ENCODE results near the gene ZFHX2. TPM values are rescaled to one million over a fixed set of nuclear protein-coding genes. Genes with fewer than 3 reads are reported as not detected.

The ZFHX2 gene
- total RNA-seq, 1 experiment from 2014 or later = 0.03 TPM

- no peak for DNase-seq (ENCODE audit: low spot score)
- in situ Hi-C loops (cut with HindIII; ENCODE audit: low sequenced_read_pairs) = no loop called here
Observed at GRCh38 chr14:23529016-23529415, 22.5 kb downstream of the ZFHX2 start.

- in situ Hi-C loops (cut with HindIII; ENCODE audit: low sequenced_read_pairs) = no loop called here
- peak; percentile 78 for DNase-seq (ENCODE audit: low spot score)
Observed at GRCh38 chr14:23528555-23528954, 23.0 kb downstream of the ZFHX2 start.

- DNase-seq (ENCODE audit: low spot score) = no peak
- in situ Hi-C loops (cut with HindIII; ENCODE audit: low sequenced_read_pairs) = no loop called here
Observed at GRCh38 chr14:23525611-23526010, 26.0 kb downstream of the ZFHX2 start.

- no peak for DNase-seq (ENCODE audit: low spot score)
- in situ Hi-C loops (cut with HindIII; ENCODE audit: low sequenced_read_pairs) = no loop called here
Observed at GRCh38 chr14:23524954-23525353, 26.6 kb downstream of the ZFHX2 start.

- DNase-seq (ENCODE audit: low spot score) = peak; percentile 20
- in situ Hi-C loops (cut with HindIII; ENCODE audit: low sequenced_read_pairs) = no loop called here
Observed at GRCh38 chr14:23523229-23524016, 28.1 kb downstream of the ZFHX2 start.

GRCh38 chr14:23522643-23523198 is 28.8 kb downstream of the ZFHX2 start:
- DNase-seq (ENCODE audit: low spot score) = peak; percentile 0
- in situ Hi-C loops (cut with HindIII; ENCODE audit: low sequenced_read_pairs) = no loop called here

- DNase-seq (ENCODE audit: low spot score) = peak; percentile 1
- in situ Hi-C loops (cut with HindIII; ENCODE audit: low sequenced_read_pairs) = no loop called here
Observed at GRCh38 chr14:23521785-23522640, 29.6 kb downstream of the ZFHX2 start.

- no peak for DNase-seq (ENCODE audit: low spot score)
- in situ Hi-C loops (cut with HindIII; ENCODE audit: low sequenced_read_pairs) = no loop called here
Observed at GRCh38 chr14:23520899-23521533, 30.5 kb downstream of the ZFHX2 start.

- in situ Hi-C loops (cut with HindIII; ENCODE audit: low sequenced_read_pairs) = no loop called here
- DNase-seq (ENCODE audit: low spot score) = peak; percentile 85
Observed at GRCh38 chr14:23518709-23519108, 32.9 kb downstream of the ZFHX2 start.

- in situ Hi-C loops (cut with HindIII; ENCODE audit: low sequenced_read_pairs) = no loop called here
- DNase-seq (ENCODE audit: low spot score) = peak; percentile 75
Observed at GRCh38 chr14:23517650-23518326, 33.8 kb downstream of the ZFHX2 start.

- in situ Hi-C loops (cut with HindIII; ENCODE audit: low sequenced_read_pairs) = no loop called here
- peak; percentile 97 for DNase-seq (ENCODE audit: low spot score)
Observed at GRCh38 chr14:23514644-23514957, 37.0 kb downstream of the ZFHX2 start.

- DNase-seq (ENCODE audit: low spot score) = peak; percentile 90
- in situ Hi-C loops (cut with HindIII; ENCODE audit: low sequenced_read_pairs) = no loop called here
Observed at GRCh38 chr14:23513818-23514643, 37.5 kb downstream of the ZFHX2 start.

- DNase-seq (ENCODE audit: low spot score) = peak; percentile 93
- in situ Hi-C loops (cut with HindIII; ENCODE audit: low sequenced_read_pairs) = no loop called here
Observed at GRCh38 chr14:23513005-23513817, 38.4 kb downstream of the ZFHX2 start.

GRCh38 chr14:23512156-23512555 is 39.4 kb downstream of the ZFHX2 start:
- in situ Hi-C loops (cut with HindIII; ENCODE audit: low sequenced_read_pairs) = no loop called here
- DNase-seq (ENCODE audit: low spot score) = peak; percentile 56

- DNase-seq (ENCODE audit: low spot score) = peak; percentile 88
- in situ Hi-C loops (cut with HindIII; ENCODE audit: low sequenced_read_pairs) = no loop called here
Observed at GRCh38 chr14:23494223-23494622, 57.3 kb downstream of the ZFHX2 start.

GRCh38 chr14:23492618-23493272 is 58.8 kb downstream of the ZFHX2 start:
- in situ Hi-C loops (cut with HindIII; ENCODE audit: low sequenced_read_pairs) = no loop called here
- no peak for DNase-seq (ENCODE audit: low spot score)

GRCh38 chr14:23487216-23487615 is 64.3 kb downstream of the ZFHX2 start:
- peak; percentile 88 for DNase-seq (ENCODE audit: low spot score)
- in situ Hi-C loops (cut with HindIII; ENCODE audit: low sequenced_read_pairs) = no loop called here
